Thyroid gland (tissue), 4 donors: ENCODE measurements around the gene SPTB.

Experiments used
- POLR2A ChIP-seq, 2 donors: fragments of 450-650 bp; IDR thresholded peaks; one replicate each; pipeline ENCODE4 v1.6.1; 2017; ENCODE audit warnings: antibody characterized with exemption in 2 of 2, mild to moderate bottlenecking in 2 of 2, moderate library complexity in 1 of 2
- TF ChIP-seq, protein P1 (sequence below), 6 experiments: fragments of 200-600 bp in 3 of 6; fragments of 450-650 bp in 3 of 6; sonication (generic) in 3 of 6; IDR thresholded peaks; one replicate each; pipeline ENCODE4 v1.5.1; 2016 to 2019; ENCODE audit warnings: antibody characterized with exemption in 6 of 6, mild to moderate bottlenecking in 2 of 6, inconsistent platforms in 1 of 6, moderate library complexity in 1 of 6

DNA sequence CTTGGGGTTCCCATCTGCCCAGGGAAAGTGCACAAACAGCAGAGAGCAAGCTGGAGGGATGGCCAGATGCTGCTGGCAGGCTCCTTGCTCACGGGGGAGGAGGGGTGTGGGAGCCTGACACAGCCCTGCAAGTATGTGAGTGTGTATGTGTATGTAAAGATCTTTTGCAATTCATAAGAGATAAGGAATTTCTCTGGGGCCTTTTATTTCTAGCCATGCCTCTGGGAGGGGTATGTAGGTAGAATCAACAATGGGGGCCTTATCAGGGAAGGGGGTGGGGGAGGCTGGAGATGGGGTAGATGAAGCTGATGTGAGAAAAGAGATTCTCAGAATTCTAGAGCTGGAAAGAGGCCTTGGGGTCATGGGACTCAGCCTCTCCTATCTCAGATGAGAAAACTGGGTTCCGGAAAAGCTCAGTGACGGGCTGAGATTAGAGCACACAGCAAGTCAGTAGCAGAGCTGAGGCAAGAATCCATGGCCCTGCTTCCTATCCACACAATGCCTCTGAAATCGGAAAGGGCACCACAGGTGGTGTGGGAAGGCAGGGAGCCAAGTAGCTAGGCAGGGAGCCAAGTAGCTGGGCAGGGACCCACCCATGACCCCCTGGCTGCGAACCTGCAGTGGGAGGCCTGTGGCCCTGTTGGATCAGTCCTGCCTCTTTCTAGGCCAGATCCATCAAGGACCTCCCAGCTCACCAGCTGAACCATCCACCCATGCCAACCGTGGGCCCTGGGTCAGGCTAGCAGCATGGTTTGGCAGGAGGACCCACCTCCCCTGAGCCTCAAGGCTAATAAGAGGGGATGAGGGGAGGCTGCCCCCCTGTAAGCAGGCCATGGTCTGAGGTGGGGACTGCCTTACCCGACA lies 120.8 kb downstream of the SPTB start:
- TF ChIP-seq, protein P1, sequence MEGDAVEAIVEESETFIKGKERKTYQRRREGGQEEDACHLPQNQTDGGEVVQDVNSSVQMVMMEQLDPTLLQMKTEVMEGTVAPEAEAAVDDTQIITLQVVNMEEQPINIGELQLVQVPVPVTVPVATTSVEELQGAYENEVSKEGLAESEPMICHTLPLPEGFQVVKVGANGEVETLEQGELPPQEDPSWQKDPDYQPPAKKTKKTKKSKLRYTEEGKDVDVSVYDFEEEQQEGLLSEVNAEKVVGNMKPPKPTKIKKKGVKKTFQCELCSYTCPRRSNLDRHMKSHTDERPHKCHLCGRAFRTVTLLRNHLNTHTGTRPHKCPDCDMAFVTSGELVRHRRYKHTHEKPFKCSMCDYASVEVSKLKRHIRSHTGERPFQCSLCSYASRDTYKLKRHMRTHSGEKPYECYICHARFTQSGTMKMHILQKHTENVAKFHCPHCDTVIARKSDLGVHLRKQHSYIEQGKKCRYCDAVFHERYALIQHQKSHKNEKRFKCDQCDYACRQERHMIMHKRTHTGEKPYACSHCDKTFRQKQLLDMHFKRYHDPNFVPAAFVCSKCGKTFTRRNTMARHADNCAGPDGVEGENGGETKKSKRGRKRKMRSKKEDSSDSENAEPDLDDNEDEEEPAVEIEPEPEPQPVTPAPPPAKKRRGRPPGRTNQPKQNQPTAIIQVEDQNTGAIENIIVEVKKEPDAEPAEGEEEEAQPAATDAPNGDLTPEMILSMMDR (IDR thresholded peaks at IDR 0.05) = no peak
- no peak for TF ChIP-seq POLR2A (IDR thresholded peaks at IDR 0.05)
